ENCODE measurements around the gene EPG5.
"Not testable (repeated sequence)": the region's sequence is repeated elsewhere in the genome, so short reads cannot be mapped to it uniquely, and the experiment has no call there.

EPG5 gene

DNA sequence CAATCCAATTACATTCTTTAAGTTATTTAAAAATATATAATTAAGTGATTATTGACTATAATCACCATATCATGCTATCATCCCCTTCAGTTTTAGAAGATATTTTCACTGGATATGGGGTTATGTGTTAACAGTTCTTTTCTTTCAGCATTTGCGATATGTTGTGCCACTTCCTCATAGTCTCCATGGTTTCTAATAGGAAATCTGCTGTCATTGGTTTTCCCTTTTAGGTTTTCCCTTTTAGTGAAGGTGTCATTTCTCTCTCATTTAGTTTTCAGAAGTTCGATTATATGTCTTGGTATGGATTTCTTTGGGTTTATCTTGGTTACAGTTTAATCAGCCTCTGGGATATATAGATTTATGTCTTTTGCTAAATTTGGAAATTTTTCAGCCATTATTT, 34.8 kb upstream of the EPG5 start:
- H3K4me2 ChIP-seq: no peak overlapping the region
- no peaks in the 10 kb centered on the region for H3K27me3 ChIP-seq
- H3K36me3 ChIP-seq: no peaks in the 10 kb centered on the region
- TF ChIP-seq Cebpa-rat (IDR thresholded peaks at IDR 0.05): no peak
- H3K4me1 ChIP-seq: peaks cover 0 to 16% (median 10%) of the 10 kb centered on the region in 10 experiments; a peak in 12 of 20 replicates
- no peak overlapping the region for H3K9ac ChIP-seq
- no peak overlapping the region for H3K27ac ChIP-seq
- H3K4me3 ChIP-seq: no peak overlapping the region
- H3K9me3 ChIP-seq (replicated peaks in 1 of 11): peaks cover 5 to 20% (median 10%) of the 10 kb centered on the region in 11 experiments; a peak in 16 of 22 replicates
- H4K20me1 ChIP-seq: no peaks in the 10 kb centered on the region

- Histone ChIP-seq H3K4me2 (no peak overlapping the region), H3K4me3 (no peak overlapping the region), H4K20me1 (no peaks in the 10 kb centered on the region), H3K27me3 (no peaks in the 10 kb centered on the region), H3K9ac (no peak overlapping the region), H3K36me3 (no peaks in the 10 kb centered on the region), H3K27ac (no peak overlapping the region), H3K4me1 (peaks cover 0 to 16% (median 10%) of the 10 kb centered on the region in 10 experiments; a peak in 12 of 20 replicates), H3K9me3 (replicated peaks in 1 of 11) (peaks cover 5 to 20% (median 10%) of the 10 kb centered on the region in 11 experiments; a peak in 16 of 22 replicates)
- no peak for TF ChIP-seq Cebpa-rat (IDR thresholded peaks at IDR 0.05)
Measured at GRCh38 chr18:46001074-46001473, 33.9 kb upstream of the EPG5 start.

GRCh38 chr18:45999536-45999935, 32.4 kb upstream of the EPG5 start:
- no peak overlapping the region for H3K4me2 ChIP-seq

GRCh38 chr18:45998244-45998643, 31.1 kb upstream of the EPG5 start:
- no peak for TF ChIP-seq Cebpa-rat (IDR thresholded peaks at IDR 0.05)
- peak overlapping the region in 3 of 11 experiments; percentile 20 to 68 (median 60); a peak in 5 of 22 replicates for H3K27ac ChIP-seq
- H3K4me2 ChIP-seq: peak overlapping the region in 8 of 11 experiments; percentile 15 to 49 (median 35); a peak in 11 of 22 replicates

More at GRCh38 chr18:45999536-45999935, 32.4 kb upstream of the EPG5 start:
- Histone ChIP-seq H4K20me1 (no peaks in the 10 kb centered on the region), H3K4me1 (peaks cover 0 to 16% (median 10%) of the 10 kb centered on the region in 10 experiments; a peak in 12 of 20 replicates), H3K27me3 (no peaks in the 10 kb centered on the region), H3K27ac (no peak overlapping the region), H3K4me3 (no peak overlapping the region), H3K9ac (no peak overlapping the region), H3K36me3 (no peaks in the 10 kb centered on the region), H3K9me3 (replicated peaks in 1 of 11) (peaks cover 5 to 20% (median 10%) of the 10 kb centered on the region in 11 experiments; a peak in 16 of 22 replicates)
- TF ChIP-seq Cebpa-rat (IDR thresholded peaks at IDR 0.05): no peak

DNA sequence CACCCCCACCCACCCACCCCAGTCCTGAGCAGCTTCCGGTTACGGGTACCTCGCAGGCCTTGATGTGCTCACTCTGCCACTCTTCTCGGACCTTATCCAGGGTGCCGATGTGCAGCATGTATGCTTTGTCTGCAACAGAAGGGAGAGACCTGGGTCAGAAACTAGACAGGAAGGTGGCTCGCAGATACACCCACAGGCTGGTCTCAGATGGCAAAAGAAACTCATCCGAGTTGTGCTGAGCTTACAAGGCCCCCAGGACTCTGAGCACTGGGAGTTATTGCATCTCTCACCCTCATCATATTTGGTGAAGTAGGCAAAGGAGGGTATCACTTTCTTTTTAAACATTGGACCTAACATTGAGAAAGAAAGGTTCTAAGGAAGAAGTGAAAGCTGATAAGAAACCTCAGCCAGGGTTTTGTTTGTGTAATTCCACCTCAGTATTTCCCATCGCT, 30.6 kb upstream of the EPG5 start:
- H3K27me3 ChIP-seq: no peaks in the 10 kb centered on the region
- peaks cover 5 to 14% (median 10%) of the 10 kb centered on the region in 11 experiments; a peak in 16 of 22 replicates for H3K9me3 ChIP-seq (replicated peaks in 1 of 11)
- no peaks in the 10 kb centered on the region for H3K36me3 ChIP-seq
- TF ChIP-seq Cebpa-rat (IDR thresholded peaks at IDR 0.05): no peak
- H3K27ac ChIP-seq: peak overlapping the region in 1 of 11 experiments; percentile 68; a peak in 1 of 22 replicates
- peaks cover 0 to 16% (median 10%) of the 10 kb centered on the region in 10 experiments; a peak in 12 of 20 replicates for H3K4me1 ChIP-seq
- no peak overlapping the region for H3K4me3 ChIP-seq
- H3K4me2 ChIP-seq: peak overlapping the region in 5 of 11 experiments; percentile 26 to 49 (median 46); a peak in 6 of 22 replicates
- no peaks in the 10 kb centered on the region for H4K20me1 ChIP-seq
- no peak overlapping the region for H3K9ac ChIP-seq

More at GRCh38 chr18:45998244-45998643, 31.1 kb upstream of the EPG5 start:
- Histone ChIP-seq H3K27me3 (no peaks in the 10 kb centered on the region), H3K4me1 (peaks cover 0 to 16% (median 10%) of the 10 kb centered on the region in 10 experiments; a peak in 12 of 20 replicates), H3K9me3 (replicated peaks in 1 of 11) (peaks cover 5 to 19% (median 10%) of the 10 kb centered on the region in 11 experiments; a peak in 16 of 22 replicates), H3K36me3 (no peaks in the 10 kb centered on the region), H4K20me1 (no peaks in the 10 kb centered on the region), H3K4me3 (no peak overlapping the region), H3K9ac (peak overlapping the region in 1 of 11 experiments; percentile 35; a peak in 1 of 22 replicates)

DNA sequence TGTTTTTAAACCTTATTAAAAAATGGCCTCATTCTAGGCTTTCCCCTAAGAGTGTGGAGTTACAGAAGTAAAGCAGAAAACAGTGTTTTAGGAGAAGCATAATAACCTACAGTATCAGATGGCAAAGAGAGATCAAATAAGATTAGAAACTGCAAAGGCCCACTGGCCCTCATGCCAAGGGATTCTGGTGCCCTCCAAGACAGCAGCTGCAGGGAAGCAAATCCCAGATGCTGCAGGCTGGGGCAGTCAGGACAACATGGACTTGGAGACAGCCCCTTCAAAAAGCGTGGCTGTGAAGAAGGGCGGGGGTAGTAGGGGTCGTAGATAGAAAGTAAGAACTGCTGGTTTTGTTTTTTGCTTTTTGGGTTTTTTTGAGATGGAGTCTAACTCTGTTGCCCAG, 28.3 kb upstream of the EPG5 start:
- H3K4me2 ChIP-seq: no peak overlapping the region
- H3K4me3 ChIP-seq: no peak overlapping the region
- no peak overlapping the region for H3K9ac ChIP-seq
- no peaks in the 10 kb centered on the region for H3K36me3 ChIP-seq
- no peaks in the 10 kb centered on the region for H3K9me3 ChIP-seq (replicated peaks in 1 of 11)
- TF ChIP-seq Cebpa-rat (IDR thresholded peaks at IDR 0.05): no peak
- H4K20me1 ChIP-seq: no peaks in the 10 kb centered on the region
- H3K4me1 ChIP-seq: peaks cover 0 to 13% (median 7%) of the 10 kb centered on the region in 10 experiments; a peak in 11 of 20 replicates
- H3K27me3 ChIP-seq: no peaks in the 10 kb centered on the region
- H3K27ac ChIP-seq: no peak overlapping the region

- H3K27ac ChIP-seq: no peak overlapping the region
- no peak overlapping the region for H3K9ac ChIP-seq
- no peak for TF ChIP-seq Cebpa-rat (IDR thresholded peaks at IDR 0.05)
- peaks cover 0 to 9% (median 5%) of the 10 kb centered on the region in 10 experiments; a peak in 11 of 20 replicates for H3K4me1 ChIP-seq
- H3K27me3 ChIP-seq: no peaks in the 10 kb centered on the region
- H3K4me3 ChIP-seq: no peak overlapping the region
- no peaks in the 10 kb centered on the region for H3K36me3 ChIP-seq
- peaks cover 9 to 14% (median 11%) of the 10 kb centered on the region in 11 experiments; a peak in 21 of 22 replicates for H3K9me3 ChIP-seq (replicated peaks in 1 of 11)
- no peaks in the 10 kb centered on the region for H4K20me1 ChIP-seq
- H3K4me2 ChIP-seq: no peak overlapping the region
Measured at GRCh38 chr18:45993438-45993837, 26.3 kb upstream of the EPG5 start.

DNA sequence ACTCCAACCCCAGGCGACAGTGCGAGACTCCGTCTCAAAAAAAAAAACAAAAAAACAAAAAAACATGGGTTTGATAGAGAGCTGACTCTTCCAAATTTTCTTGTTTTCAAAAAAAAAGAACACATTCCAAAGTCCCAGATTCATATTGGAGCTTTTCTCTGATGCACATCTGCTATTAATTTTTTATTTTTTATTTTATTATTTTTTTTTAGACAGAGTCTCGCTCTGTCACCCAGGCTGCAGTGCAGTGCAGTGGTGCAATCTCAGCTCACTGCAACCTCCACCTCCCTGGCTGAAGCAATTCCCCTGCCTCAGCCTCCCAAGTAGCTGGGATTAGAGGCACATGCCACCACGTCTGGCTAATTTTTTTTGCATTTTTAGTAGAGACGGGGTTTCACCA, 25.4 kb upstream of the EPG5 start:
- H3K27ac ChIP-seq, H3K27me3 ChIP-seq: not testable (repeated sequence)

GRCh38 chr18:45991788-45992187, 24.7 kb upstream of the EPG5 start:
- H3K4me3 ChIP-seq: no peak overlapping the region
- no peak overlapping the region for H3K27ac ChIP-seq
- H4K20me1 ChIP-seq: no peaks in the 10 kb centered on the region
- H3K4me2 ChIP-seq: no peak overlapping the region
- peaks cover 9 to 16% (median 12%) of the 10 kb centered on the region in 11 experiments; a peak in 21 of 22 replicates for H3K9me3 ChIP-seq (replicated peaks in 1 of 11)
- H3K36me3 ChIP-seq: no peaks in the 10 kb centered on the region
- no peak overlapping the region for H3K9ac ChIP-seq
- H3K27me3 ChIP-seq: no peaks in the 10 kb centered on the region
- no peak for TF ChIP-seq Cebpa-rat (IDR thresholded peaks at IDR 0.05)
- H3K4me1 ChIP-seq: no peaks in the 10 kb centered on the region

More for the DNA sequence above, 25.4 kb upstream of the EPG5 start:
- not testable (repeated sequence) for H3K4me2 ChIP-seq, H4K20me1 ChIP-seq, H3K4me1 ChIP-seq, H3K4me3 ChIP-seq, H3K9ac ChIP-seq, H3K36me3 ChIP-seq
- peaks cover 9 to 16% (median 12%) of the 10 kb centered on the region in 11 experiments; a peak in 21 of 22 replicates for H3K9me3 ChIP-seq (replicated peaks in 1 of 11)

Measured in BLaER1 treated with 17β-estradiol and CSF1 and Interleukin-3, amounts not matched to agents 10 nM and 100 nM (cell line).